ENCODE measurements around the gene PHLDA2.

DNA sequence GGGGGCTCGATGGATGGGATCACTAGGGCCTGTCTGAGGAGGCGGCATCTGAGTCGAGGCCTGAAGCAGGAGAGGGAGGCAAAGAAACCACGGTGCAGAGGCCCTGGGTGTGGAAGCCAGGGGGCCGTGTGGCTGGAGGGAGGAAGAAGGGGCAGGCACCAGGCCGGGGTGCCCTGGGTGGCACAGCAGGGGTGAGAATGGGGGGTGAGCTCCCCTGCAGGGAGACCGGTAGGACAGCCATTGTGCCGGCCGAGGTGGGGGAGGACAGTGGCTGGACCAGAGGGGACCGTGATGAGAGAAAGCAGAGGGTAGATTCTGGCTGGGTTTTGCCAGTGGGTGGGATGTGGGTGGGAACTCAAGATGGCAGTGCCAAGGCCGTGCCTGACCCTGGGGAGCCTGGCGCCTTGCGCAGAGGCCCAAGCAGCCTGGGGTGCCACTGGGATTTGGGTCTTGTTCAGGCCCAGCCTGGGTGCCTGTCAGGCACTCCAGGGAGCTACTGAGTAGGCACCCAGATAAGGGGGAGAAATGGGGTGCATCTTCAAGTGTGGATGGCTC, 18.7 kb downstream of the PHLDA2 start:
- TF ChIP-seq, protein P1, sequence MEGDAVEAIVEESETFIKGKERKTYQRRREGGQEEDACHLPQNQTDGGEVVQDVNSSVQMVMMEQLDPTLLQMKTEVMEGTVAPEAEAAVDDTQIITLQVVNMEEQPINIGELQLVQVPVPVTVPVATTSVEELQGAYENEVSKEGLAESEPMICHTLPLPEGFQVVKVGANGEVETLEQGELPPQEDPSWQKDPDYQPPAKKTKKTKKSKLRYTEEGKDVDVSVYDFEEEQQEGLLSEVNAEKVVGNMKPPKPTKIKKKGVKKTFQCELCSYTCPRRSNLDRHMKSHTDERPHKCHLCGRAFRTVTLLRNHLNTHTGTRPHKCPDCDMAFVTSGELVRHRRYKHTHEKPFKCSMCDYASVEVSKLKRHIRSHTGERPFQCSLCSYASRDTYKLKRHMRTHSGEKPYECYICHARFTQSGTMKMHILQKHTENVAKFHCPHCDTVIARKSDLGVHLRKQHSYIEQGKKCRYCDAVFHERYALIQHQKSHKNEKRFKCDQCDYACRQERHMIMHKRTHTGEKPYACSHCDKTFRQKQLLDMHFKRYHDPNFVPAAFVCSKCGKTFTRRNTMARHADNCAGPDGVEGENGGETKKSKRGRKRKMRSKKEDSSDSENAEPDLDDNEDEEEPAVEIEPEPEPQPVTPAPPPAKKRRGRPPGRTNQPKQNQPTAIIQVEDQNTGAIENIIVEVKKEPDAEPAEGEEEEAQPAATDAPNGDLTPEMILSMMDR (IDR thresholded peaks at IDR 0.05), result no peak
- TF ChIP-seq EZH2 (IDR thresholded peaks at IDR 0.05; ENCODE audit: borderline replicate concordance, insufficient read depth, low read depth, low read length, poor library complexity, severe bottlenecking), result no peak

Data from B cell (primary cell).